HG02970 (cell line): Measurements from ENCODE around the gene NDUFV3.
"Not testable (repeated sequence)": the region's sequence is repeated elsewhere in the genome, so short reads cannot be mapped to it uniquely, and the experiment has no call there.

Experiments
- ATAC-seq: cut with Tn5 transposase; IDR thresholded peaks from one replicate; pipeline ENCODE4 v1.9.1; 2021; ENCODE audit warnings: mild to moderate bottlenecking, moderate library complexity, moderate number of reproducible peaks; ENCODE audit not compliant: unreplicated experiment, low FRiP score

Gene NDUFV3

GRCh38 chr21:42931560-42932235, 38.6 kb downstream of the NDUFV3 start:
- ATAC-seq = no peak

DNA sequence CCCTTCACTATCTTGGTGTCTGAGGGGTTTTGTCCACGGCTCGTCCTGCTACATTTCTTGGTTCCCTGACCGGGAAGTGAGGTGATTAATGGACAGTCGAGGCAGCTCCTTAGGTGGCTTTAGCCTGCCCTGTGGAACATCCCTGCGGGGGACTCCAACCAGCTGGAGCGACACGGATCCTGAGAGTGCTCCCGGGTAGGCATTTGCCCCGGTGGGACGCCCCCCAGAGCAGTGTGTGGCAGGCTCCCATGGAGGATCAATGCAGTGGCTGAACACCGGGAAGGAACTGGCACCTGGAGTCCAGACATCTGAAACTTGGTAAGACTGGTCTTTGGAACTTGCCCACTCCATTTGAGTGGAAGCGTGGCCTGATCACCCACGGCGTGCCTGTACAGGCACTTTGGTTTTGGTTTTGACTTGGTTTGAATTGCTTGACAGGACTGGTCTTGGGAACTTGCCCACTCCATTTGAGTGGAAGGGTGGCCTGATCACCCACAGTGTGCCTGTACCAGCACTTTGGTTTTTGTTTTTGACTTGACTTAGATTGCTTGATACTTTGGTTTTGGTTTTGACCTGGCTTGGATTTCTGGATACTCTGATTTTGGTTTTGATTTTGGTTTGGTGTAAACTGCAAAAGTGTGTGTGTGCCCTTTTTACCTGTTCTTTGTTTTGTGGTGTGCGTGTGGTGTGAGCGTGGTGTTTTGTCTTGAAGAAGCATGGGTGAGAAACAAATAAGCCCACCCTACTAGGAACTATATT, 39.4 kb downstream of the NDUFV3 start:
- not testable (repeated sequence) for ATAC-seq

GRCh38 chr21:42933137-42933970, 40.2 kb downstream of the NDUFV3 start:
- not testable (repeated sequence) for ATAC-seq

DNA sequence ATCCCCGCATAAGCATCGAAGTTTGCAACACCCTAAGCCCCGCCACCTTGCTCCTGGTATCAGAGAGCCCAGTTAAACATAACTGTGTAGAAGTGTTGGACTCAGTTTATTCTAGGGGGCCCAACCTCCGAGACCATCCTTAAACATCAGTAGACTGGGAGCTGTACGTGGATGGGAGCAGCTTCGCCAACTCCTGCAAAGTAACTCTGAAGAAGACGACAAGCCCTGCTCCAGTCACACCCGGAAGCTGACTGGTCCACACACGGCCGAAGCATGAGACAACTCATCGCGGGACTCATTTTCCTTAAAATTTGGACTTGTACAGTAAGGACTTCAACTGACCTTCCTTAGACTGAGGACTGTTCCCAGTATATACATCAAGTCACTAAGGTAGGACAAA, 40.9 kb downstream of the NDUFV3 start:
- ATAC-seq = not testable (repeated sequence)

DNA sequence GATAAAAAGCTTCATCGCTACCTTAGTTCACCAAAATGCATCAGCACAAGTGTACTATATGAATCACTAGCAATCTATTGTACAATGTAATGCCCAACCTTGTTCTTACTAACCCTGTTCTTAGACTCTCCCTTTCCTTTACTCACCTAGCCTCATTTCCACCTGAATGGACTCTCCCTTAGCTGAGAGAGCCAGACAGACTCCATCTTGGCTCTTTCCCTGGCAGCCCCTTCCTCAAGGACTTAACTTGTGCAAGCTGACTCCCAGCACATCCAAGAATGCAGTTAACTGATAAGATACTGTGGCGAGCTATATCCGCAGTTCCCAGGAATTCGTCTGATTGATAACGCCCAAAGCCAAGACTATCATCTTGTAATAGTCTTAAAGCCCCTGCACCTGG, 43.3 kb downstream of the NDUFV3 start:
- ATAC-seq = not testable (repeated sequence)

DNA sequence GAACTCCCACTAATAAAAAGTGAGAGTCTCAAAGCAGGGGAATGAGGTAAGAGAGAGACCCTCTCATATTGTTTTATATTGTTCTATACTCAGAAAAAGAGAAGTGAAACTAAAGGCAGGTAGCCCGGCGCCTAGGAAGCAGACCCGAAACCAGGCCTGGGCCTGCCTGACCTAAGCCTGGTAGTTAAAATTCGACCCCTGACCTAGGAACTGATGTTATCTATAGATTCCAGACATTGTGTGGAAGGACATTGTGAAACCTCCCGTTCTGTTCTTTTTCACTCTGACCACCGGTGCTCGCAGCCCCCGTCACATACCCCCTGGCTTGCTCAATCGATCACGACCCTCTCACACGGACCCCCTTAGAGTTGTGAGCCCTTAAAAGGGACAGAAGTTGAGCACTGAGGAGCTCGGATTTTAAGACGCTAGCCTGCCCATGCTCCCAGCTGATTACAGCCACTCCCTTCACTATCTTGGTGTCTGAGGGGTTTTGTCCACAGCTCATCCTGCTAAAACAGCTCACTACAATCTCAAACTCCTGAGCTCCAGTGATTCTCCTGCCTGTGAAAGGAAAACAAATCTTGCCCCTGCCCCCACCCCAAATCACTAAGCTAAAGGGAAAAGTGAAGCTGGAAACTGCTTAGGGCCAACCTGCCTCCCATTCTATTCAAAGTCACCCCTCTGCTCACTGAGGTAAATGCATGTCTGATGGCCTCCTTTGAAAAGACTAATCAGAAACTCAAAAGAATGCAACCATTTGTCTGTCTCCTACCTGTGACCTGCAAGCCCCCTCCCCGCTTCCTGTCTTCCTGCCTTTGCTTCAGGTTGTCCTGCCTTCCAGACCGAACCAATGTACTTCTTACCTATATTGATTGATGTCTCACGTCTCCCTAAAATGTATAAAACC, 44.2 kb downstream of the NDUFV3 start:
- not testable (repeated sequence) for ATAC-seq

DNA sequence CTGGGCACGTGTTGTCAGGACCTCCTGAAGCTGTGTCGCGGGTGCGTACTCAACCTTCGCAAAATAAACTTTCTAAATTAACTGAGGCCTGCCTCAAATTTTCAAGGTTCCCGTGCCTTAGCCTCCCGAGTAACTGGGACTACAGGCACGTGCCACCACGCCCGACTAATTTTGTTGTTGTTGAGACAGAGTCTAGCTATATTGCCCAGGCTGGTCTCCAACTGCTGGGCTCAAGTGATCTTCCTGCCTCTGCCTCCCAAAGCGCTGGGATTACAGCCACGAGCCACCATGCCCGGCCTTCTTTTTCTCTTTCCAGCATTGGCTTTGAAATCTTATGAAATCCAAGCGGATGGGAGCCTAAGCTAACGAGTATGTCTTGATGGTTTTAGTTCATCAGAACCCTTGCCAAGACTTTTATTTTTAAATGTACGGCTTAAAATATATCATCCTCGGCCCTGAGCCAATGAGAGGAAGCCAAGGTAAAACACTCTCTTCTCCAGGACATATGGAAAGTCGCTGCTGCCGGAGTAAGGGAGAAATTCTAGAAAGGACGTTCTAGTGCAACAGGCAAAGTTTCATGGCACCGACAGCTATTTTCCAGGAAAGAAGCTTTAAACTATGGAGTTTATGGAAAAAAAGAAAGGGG, 45.0 kb downstream of the NDUFV3 start:
- no peak for ATAC-seq

DNA sequence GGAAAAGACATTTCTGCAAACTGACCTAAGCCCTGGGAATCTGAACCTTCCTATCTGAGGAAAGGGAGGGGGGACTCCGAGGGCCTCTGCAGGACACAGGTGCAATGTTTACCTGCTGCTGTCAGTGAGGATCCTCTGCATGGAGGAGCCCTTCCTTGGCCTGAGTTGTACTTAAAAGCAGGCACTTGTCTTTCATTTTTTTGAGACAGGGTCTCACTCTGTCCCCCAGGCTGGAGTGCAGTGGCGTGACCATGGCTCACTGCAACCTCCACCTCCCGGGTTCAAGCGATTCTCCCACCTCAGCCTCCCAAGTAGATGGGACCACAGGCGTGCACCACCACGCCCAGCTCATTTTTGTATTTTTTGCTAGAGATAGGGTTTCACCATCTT, 45.5 kb downstream of the NDUFV3 start:
- not testable (repeated sequence) for ATAC-seq

DNA sequence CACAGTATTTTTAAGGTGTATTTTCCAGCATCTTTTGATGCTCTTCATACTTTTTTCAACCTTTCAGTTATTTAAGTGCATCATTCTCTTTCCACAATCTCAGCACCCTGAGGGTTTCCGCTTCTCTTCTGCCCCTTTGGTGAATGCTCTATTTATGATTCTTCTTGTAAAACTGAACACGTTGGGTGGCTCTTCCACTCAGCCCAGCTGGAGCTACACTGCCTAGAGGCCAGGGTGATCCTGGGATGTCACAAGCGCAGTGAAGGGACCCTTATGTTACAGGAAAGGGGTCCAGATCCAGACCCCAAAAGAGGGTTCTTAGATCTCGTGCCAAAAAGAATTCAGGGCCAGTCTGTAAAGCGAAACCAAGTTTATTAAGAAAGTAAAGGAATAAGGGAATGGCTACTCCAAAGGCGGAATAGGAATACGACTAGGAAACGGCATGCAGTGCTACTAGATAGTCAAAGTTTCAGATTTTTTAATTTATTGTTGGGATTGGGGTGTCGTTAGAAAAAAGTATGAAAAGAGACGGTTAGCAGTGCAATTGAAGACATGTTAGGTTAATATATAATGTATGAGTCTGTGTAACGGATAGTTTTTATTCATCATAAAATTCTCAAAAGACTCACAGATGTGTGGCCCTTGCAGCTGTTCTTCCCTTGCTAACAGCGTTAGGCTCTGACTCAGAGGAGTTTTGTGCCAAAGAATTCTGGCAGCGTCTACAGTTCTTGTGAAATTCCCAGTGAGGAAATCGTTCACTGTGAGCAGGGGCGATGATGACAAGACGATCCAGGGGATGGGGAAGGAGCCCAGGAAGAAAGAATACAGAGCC, 46.7 kb downstream of the NDUFV3 start:
- ATAC-seq = no peak

GRCh38 chr21:42941696-42942085, 48.6 kb downstream of the NDUFV3 start:
- no peak for ATAC-seq

- no peak for ATAC-seq
These were observed 49.1 kb downstream of the NDUFV3 start for GRCh38 chr21:42942244-42942643.

DNA sequence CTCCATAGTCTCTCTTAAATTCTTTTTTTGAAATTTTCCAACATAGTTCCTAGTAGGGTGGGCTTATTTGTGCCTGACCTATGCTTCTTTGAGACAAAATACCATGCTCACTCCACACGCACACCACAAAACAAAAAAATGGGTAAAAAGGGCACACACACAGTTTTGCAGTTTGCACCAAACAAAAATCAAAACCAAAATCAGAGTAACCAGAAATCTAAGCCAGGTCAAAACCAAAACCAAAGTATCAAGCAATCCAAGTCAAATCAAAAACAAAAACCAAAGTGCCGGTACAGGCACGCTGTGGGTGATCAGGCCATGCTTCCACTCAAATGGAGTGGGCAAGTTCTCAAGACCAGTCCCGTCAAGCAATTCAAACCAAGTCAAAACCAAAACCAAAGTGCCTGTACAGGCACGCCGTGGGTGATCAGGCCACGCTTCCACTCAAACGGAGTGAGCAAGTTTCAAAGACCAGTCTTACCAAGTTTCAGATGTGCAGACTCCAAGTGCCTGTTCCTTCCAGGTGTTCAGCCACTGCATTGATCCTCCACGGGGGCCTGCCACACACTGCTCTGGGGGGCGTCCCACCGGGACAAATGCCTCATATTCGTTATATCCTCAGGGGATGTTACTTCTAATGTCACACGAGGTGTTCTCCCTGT, 56.1 kb downstream of the NDUFV3 start:
- ATAC-seq = not testable (repeated sequence)

GRCh38 chr21:42951193-42951592, 58.1 kb downstream of the NDUFV3 start:
- not testable (repeated sequence) for ATAC-seq

- no peak for ATAC-seq
These were observed 63.9 kb downstream of the NDUFV3 start for GRCh38 chr21:42956824-42957630.

DNA sequence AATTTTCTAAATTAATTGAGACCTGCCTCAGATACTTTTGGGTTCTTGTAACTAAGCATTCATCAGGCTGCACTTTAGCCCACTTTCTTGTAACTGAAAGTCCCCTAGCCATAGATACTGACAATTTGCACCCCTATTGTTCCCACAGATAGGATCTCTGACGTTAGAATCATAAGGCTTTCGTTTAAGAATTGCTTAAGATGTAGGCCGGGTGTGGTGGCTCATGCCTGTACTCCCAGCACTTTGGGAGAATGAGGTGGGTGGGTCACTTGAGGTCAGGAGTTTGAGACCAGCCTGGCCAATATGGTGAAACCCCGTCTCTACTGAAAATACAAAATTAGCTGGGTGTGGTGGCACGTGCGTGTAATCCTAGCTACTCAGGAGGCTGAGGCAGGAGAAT, 65.0 kb downstream of the NDUFV3 start:
- ATAC-seq = not testable (repeated sequence)

GRCh38 chr21:42959728-42960127, 66.6 kb downstream of the NDUFV3 start:
- no peak for ATAC-seq

- ATAC-seq = no peak
These were observed 69.4 kb downstream of the NDUFV3 start for GRCh38 chr21:42962380-42963007.
